Trophoblast cell (in vitro differentiated cells and primary cell): ENCODE measurements around the gene SRD5A3.

ENCODE experiments used
- DNase-seq, 2 donors: peaks; one replicate each; pipeline ENCODE4 v3.0.0-alpha.2; 2016
- H2AFZ ChIP-seq: 2 replicates; pipeline ENCODE4 v1.6.1; 2013; ENCODE audit warnings: low read length, moderate library complexity, mild to moderate bottlenecking; ENCODE audit not compliant: insufficient read depth, poor library complexity
- H2AK5ac ChIP-seq: 2 replicates; pipeline ENCODE4 v1.6.1; 2013; ENCODE audit warnings: mild to moderate bottlenecking, low read length
- H2BK120ac ChIP-seq: 2 replicates; pipeline ENCODE4 v1.6.1; 2013; ENCODE audit warnings: low read length, mild to moderate bottlenecking, moderate library complexity; ENCODE audit not compliant: insufficient read depth, poor library complexity
- H2BK12ac ChIP-seq: 2 replicates; pipeline ENCODE4 v1.6.1; 2013; ENCODE audit warnings: mild to moderate bottlenecking, low read length, moderate library complexity
- H2BK5ac ChIP-seq: 2 replicates; pipeline ENCODE4 v1.6.1; 2013; ENCODE audit warnings: low read length, low read depth, moderate library complexity, mild to moderate bottlenecking; ENCODE audit not compliant: poor library complexity
- H3K14ac ChIP-seq: 2 replicates; pipeline ENCODE4 v1.6.1; 2013; ENCODE audit warnings: mild to moderate bottlenecking, low read length
- H3K18ac ChIP-seq: 2 replicates; pipeline ENCODE4 v1.6.1; 2013; ENCODE audit warnings: mild to moderate bottlenecking, low read length
- H3K23ac ChIP-seq: 2 replicates; pipeline ENCODE4 v1.6.1; 2013; ENCODE audit warnings: low read length
- H3K27ac ChIP-seq: 2 replicates; pipeline ENCODE4 v1.5.1; 2013; ENCODE audit warnings: low read depth, mild to moderate bottlenecking, inconsistent platforms, low read length, moderate library complexity
- H3K27me3 ChIP-seq: 2 replicates; pipeline ENCODE4 v1.6.1; 2013; ENCODE audit warnings: inconsistent platforms, mild to moderate bottlenecking, low read length, moderate library complexity; ENCODE audit not compliant: insufficient read depth
- H3K36me3 ChIP-seq, 2 experiments: 1 replicate in 1 of 2; 2 replicates in 1 of 2; pipeline ENCODE4 v1.6.1; 2013; ENCODE audit warnings: low read length in 2 of 2, mild to moderate bottlenecking in 2 of 2, moderate library complexity in 1 of 2; ENCODE audit not compliant: insufficient read depth in 2 of 2, control insufficient read depth in 1 of 2
- H3K4ac ChIP-seq: 2 replicates; pipeline ENCODE4 v1.6.1; 2013; ENCODE audit warnings: low read depth, mild to moderate bottlenecking, low read length, moderate library complexity
- H3K4me1 ChIP-seq, 2 experiments: 1 replicate in 1 of 2; 2 replicates in 1 of 2; pipeline ENCODE4 v1.6.1; 2013; ENCODE audit warnings: low read length in 2 of 2, mild to moderate bottlenecking in 2 of 2, moderate library complexity in 1 of 2; ENCODE audit not compliant: insufficient read depth in 2 of 2, control insufficient read depth in 1 of 2
- H3K4me2 ChIP-seq: 2 replicates; pipeline ENCODE4 v1.6.1; 2013; ENCODE audit warnings: inconsistent platforms, mild to moderate bottlenecking, low read length, moderate library complexity
- H3K4me3 ChIP-seq: 2 replicates; pipeline ENCODE4 v1.5.1; 2013; ENCODE audit warnings: mild to moderate bottlenecking, low read depth, low read length, inconsistent platforms
- H3K79me1 ChIP-seq: one replicate; pipeline ENCODE4 v1.6.1; 2013; ENCODE audit warnings: low read length
- H3K79me2 ChIP-seq: 2 replicates; pipeline ENCODE4 v1.6.1; 2013; ENCODE audit warnings: low read length, mild to moderate bottlenecking; ENCODE audit not compliant: control insufficient read depth, insufficient read depth, poor library complexity
- H3K9ac ChIP-seq: 2 replicates; pipeline ENCODE4 v1.6.1; 2013; ENCODE audit warnings: mild to moderate bottlenecking, low read length
- H3K9me3 ChIP-seq: 2 replicates; pipeline ENCODE4 v1.6.1; 2013; ENCODE audit warnings: low read depth, mild to moderate bottlenecking, control low read depth, inconsistent platforms, low read length; ENCODE audit not compliant: insufficient read depth
- H4K12ac ChIP-seq: 2 replicates; pipeline ENCODE4 v1.6.1; 2013; ENCODE audit warnings: low read depth, mild to moderate bottlenecking, low read length, moderate library complexity
- H4K8ac ChIP-seq: 2 replicates; pipeline ENCODE4 v1.6.1; 2013; ENCODE audit warnings: low read depth, mild to moderate bottlenecking, low read length, moderate library complexity
- H4K91ac ChIP-seq: one replicate; pipeline ENCODE4 v1.6.1; 2013; ENCODE audit warnings: low read depth, mild to moderate bottlenecking, low read length, moderate library complexity
- WGBS: extraction: QIAGEN DNeasy Blood & Tissue Kit; methylation state at CpG from one replicate; pipeline ENCODE4 v1.1.7; 2013; ENCODE audit warnings: missing lambda C conversion rate; ENCODE audit not compliant: insufficient read length, insufficient coverage; ENCODE audit errors: extremely low coverage; 5-methylcytosine and 5-hydroxymethylcytosine counted together

SRD5A3 gene

DNA sequence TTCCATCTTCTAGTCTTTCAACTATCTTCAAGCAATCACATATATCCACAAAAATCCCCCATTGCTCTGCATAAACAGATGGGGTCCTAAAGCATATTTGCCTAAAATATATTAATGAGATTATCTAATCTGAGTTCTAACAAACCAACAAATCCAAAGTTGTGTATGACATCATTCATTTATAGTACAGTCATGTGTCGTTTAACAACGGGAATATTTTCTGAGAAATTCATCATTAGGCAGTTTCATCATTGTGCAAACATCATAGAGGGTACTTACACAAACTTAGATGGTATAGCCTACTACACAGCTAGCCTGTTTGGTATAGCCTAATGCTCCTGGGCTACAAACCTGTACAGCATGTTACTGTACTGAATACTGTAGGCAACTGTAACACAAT is 38.0 kb upstream of the SRD5A3 start:
- Histone ChIP-seq H2BK5ac (no peak overlapping the region), H4K8ac (no peak overlapping the region), H3K4me3 (no peak overlapping the region), H3K14ac (no peak overlapping the region), H2AFZ (no peak overlapping the region), H3K9me3 (no peaks in the 10 kb centered on the region), H3K4me1 (no peaks in the 10 kb centered on the region), H2BK12ac (no peak overlapping the region), H3K27me3 (no peaks in the 10 kb centered on the region), H3K23ac (no peak overlapping the region), H3K18ac (no peak overlapping the region), H3K4ac (no peak overlapping the region), H3K9ac (no peak overlapping the region), H3K36me3 (no peaks in the 10 kb centered on the region), H3K4me2 (no peak overlapping the region), H2AK5ac (no peak overlapping the region), H3K27ac (no peak overlapping the region), H3K79me1 (no peaks in the 10 kb centered on the region), H4K91ac (no peak overlapping the region), H2BK120ac (no peak overlapping the region), H4K12ac (no peak overlapping the region), H3K79me2 (no peaks in the 10 kb centered on the region)
- no CpG with 5 or more reads among the region's 2 CpGs for WGBS
- no peak for DNase-seq

DNA sequence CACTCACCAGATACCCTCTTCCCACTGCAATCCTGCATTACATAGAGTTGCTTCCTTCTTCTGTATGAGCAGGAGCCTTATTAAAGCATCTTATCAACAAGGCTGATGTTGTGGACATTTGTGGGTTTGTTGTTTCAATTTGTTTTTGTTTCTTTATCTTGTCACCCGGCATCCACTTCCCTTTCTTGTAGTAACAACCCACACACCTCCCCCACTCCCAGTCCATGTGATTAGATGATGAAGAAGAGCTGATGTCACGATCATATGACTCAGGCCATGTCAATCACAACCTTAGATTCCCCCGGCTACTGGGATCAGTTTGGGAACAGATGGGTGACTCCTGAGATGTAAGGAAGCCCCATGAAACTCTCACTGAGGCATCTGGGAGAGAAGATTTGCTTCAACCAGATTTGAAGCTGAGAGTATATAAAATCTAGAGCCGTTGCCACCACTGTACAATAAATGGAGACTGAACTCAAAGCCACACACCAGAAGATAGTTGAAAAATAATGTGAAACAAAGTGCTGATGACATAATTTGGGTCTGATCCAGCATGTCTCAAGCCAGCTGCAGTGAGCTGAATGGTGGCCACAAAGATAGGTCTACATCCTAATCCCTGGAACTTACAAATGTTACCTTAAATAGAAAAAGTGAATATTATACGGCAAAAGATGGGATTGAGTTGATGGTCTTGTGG is 34.1 kb upstream of the SRD5A3 start:
- DNase-seq = peak; percentile 4 to 14
- Histone ChIP-seq H3K79me2 (no peaks in the 10 kb centered on the region), H4K8ac (no peak overlapping the region), H3K4me2 (no peak overlapping the region), H2AFZ (no peak overlapping the region), H4K12ac (no peak overlapping the region), H4K91ac (no peak overlapping the region), H3K18ac (no peak overlapping the region), H3K9me3 (no peaks in the 10 kb centered on the region), H2BK12ac (no peak overlapping the region), H3K27ac (no peak overlapping the region), H3K4me3 (no peak overlapping the region), H3K23ac (no peak overlapping the region), H2BK5ac (no peak overlapping the region), H3K4me1 (no peaks in the 10 kb centered on the region), H3K36me3 (no peaks in the 10 kb centered on the region), H3K14ac (no peak overlapping the region), H2AK5ac (no peak overlapping the region), H3K9ac (no peak overlapping the region), H3K79me1 (no peaks in the 10 kb centered on the region), H2BK120ac (no peak overlapping the region), H3K27me3 (no peaks in the 10 kb centered on the region), H3K4ac (no peak overlapping the region)
- no CpG with 5 or more reads among the region's 5 CpGs for WGBS

DNA sequence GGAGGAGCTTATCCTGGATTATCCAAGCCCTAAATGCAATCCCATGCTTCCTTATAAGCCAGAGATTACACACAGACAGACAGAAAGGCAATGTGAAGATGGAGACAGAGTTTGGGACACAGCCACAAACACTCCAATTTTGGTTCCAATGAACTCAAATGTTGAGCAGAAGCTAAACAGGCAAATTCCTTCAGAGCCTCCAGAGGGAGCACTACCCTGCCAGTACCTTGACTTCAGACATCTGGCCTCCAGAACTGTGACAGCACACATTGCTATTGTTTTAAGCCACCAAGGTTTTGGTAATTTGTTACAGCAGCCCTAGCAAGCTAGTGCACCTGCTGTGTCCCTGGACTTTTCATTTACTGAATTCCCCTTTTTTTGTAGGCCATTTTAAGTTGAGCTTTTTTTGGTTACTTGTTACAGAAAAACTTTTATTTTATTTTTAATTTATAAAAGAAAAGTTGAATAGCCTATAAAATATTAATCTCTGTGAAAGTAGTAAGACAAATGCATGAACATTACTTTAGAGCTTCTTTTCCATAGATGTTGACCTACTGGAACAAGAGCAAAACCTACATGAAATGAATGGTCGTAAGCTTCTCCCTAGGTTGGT is 33.4 kb upstream of the SRD5A3 start:
- Histone ChIP-seq H3K27ac (no peak overlapping the region), H3K9ac (no peak overlapping the region), H3K23ac (no peak overlapping the region)

DNA sequence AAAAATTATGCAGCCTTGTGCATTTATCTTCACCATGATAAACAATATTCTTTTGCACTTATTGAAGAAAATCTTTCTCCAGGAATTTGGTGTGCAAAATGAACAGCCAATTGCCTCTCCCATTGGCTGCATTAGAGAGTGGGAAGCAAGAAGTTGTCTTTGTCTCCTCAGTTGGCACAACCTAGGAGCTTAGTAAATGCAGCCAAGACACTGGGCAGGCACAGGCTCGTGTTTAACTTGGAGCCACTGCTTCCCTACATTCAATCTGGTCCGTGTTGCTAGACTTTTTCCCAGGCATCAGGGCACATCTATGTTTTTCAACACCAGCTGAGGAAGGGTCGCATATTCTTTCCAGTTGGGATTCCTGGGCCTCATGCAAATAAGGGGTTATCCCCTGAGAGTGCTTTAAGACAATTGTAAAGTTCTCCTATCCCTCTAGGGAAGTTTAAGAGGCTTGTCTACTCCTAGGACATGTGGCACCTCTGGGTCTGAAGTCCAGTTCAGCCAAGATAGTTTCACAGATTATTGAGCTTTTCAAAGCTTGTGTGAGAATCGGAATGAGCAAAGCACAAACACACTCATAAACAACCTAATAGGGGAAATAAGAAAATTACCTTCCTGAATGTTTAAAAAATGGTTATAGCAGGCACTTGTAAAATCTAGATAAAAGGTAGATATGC is 31.8 kb upstream of the SRD5A3 start:
- H3K9me3 ChIP-seq = no peaks in the 10 kb centered on the region
- no peak overlapping the region for H2BK12ac ChIP-seq
- no peak overlapping the region for H2AK5ac ChIP-seq
- no peak overlapping the region for H2BK120ac ChIP-seq
- H3K23ac ChIP-seq = no peak overlapping the region
- H3K18ac ChIP-seq = no peak overlapping the region
- H3K4me2 ChIP-seq = no peak overlapping the region
- DNase-seq = no peak
- H3K14ac ChIP-seq = no peak overlapping the region
- H3K27me3 ChIP-seq = no peaks in the 10 kb centered on the region
- no peak overlapping the region for H3K4ac ChIP-seq
- H2AFZ ChIP-seq = no peak overlapping the region
- H2BK5ac ChIP-seq = no peak overlapping the region
- no peaks in the 10 kb centered on the region for H3K79me2 ChIP-seq
- H3K4me3 ChIP-seq = no peak overlapping the region
- no CpG with 5 or more reads among the region's 4 CpGs for WGBS
- no peaks in the 10 kb centered on the region for H3K4me1 ChIP-seq
- H4K12ac ChIP-seq = no peak overlapping the region
- H3K79me1 ChIP-seq = no peaks in the 10 kb centered on the region
- H3K36me3 ChIP-seq = no peaks in the 10 kb centered on the region
- no peak overlapping the region for H4K8ac ChIP-seq
- no peak overlapping the region for H4K91ac ChIP-seq
- H3K9ac ChIP-seq = peak overlapping the region; percentile 15
- H3K27ac ChIP-seq = no peak overlapping the region

More for the DNA sequence above, 33.4 kb upstream of the SRD5A3 start:
- H4K91ac ChIP-seq = no peak overlapping the region
- H3K9me3 ChIP-seq = no peaks in the 10 kb centered on the region
- no peaks in the 10 kb centered on the region for H3K27me3 ChIP-seq
- no CpG with 5 or more reads among the region's 1 CpG for WGBS
- no peak overlapping the region for H4K12ac ChIP-seq
- H3K79me2 ChIP-seq = no peaks in the 10 kb centered on the region
- H3K4me3 ChIP-seq = no peak overlapping the region
- no peak overlapping the region for H2BK120ac ChIP-seq
- H4K8ac ChIP-seq = no peak overlapping the region
- H3K14ac ChIP-seq = no peak overlapping the region
- peak; percentile 41 to 74 for DNase-seq
- no peaks in the 10 kb centered on the region for H3K79me1 ChIP-seq
- no peak overlapping the region for H3K18ac ChIP-seq
- no peak overlapping the region for H3K4me2 ChIP-seq
- no peak overlapping the region for H2BK5ac ChIP-seq
- no peaks in the 10 kb centered on the region for H3K4me1 ChIP-seq
- no peak overlapping the region for H2BK12ac ChIP-seq
- H3K4ac ChIP-seq = no peak overlapping the region
- H3K36me3 ChIP-seq = no peaks in the 10 kb centered on the region
- H2AFZ ChIP-seq = no peak overlapping the region
- H2AK5ac ChIP-seq = no peak overlapping the region
